A673 (cell line): ENCODE measurements around the gene MICAL3.

ENCODE experiments used
- EZH2 ChIP-seq: fragments of 200-600 bp; sonication (generic); IDR thresholded peaks from 2 replicates; pipeline ENCODE4 v1.6.1; 2017; ENCODE audit warnings: borderline replicate concordance, low read depth, mild to moderate bottlenecking, mixed read lengths, antibody characterized with exemption, low read length; ENCODE audit not compliant: poor library complexity, severe bottlenecking
- TF ChIP-seq, protein P1 (sequence below): fragments of 300-800, 200-600 bp; sonication (generic); conservative IDR thresholded peaks from 2 replicates; pipeline ENCODE4 v1.5.1; 2017; ENCODE audit warnings: low read depth, mild to moderate bottlenecking, antibody characterized with exemption, low read length, moderate library complexity, mixed read lengths

DNA sequence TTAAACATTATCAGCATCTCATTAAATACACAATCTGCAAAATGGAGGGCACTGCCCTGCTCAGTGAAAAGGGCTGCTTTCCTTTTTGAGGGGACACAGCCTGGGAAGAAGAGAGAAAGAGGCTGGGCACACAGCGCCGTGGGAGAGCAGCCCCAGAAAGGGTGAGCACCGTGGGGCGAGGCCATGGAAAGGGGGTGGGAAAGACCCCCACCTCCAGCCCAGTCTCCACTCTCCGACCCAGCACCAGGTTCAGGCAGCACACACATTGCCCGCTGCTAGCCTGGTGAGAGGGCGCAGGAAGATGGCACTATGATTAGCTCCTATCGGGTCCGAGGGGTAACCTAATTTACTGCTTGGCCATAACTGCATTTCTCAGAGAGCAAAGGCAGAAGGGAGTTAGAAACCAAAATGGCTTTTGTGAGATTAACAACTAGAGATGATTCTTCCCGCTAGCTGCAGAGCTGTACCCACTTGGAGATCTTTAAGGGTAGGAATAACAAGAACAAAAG, 146.1 kb downstream of the MICAL3 start:
- no peak for TF ChIP-seq EZH2
- TF ChIP-seq, protein P1, sequence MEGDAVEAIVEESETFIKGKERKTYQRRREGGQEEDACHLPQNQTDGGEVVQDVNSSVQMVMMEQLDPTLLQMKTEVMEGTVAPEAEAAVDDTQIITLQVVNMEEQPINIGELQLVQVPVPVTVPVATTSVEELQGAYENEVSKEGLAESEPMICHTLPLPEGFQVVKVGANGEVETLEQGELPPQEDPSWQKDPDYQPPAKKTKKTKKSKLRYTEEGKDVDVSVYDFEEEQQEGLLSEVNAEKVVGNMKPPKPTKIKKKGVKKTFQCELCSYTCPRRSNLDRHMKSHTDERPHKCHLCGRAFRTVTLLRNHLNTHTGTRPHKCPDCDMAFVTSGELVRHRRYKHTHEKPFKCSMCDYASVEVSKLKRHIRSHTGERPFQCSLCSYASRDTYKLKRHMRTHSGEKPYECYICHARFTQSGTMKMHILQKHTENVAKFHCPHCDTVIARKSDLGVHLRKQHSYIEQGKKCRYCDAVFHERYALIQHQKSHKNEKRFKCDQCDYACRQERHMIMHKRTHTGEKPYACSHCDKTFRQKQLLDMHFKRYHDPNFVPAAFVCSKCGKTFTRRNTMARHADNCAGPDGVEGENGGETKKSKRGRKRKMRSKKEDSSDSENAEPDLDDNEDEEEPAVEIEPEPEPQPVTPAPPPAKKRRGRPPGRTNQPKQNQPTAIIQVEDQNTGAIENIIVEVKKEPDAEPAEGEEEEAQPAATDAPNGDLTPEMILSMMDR: no peak
